Right atrium auricular region (tissue), 2 donors: ENCODE results near the gene STX11. TPM values are rescaled to one million over a fixed set of nuclear protein-coding genes. Genes with fewer than 3 reads are reported as not detected.

Experiments
- DNase-seq: peaks from one replicate; pipeline ENCODE4 v3.0.0-alpha.2; 2019; ENCODE audit warnings: low spot score
- H3K27ac ChIP-seq, 2 donors: fragments of 200-600 bp; sonication (generic); 1 replicate in 1 of 2; 2 replicates in 1 of 2; pipeline ENCODE4 v1.5.1; 2016 to 2019
- H3K27me3 ChIP-seq, 2 donors: fragments of 200-600 bp; sonication (generic); one replicate each; pipeline versions ENCODE4 v1.5.1 to v1.6.0; 2017 to 2019
- H3K36me3 ChIP-seq: fragments of 200-600 bp; sonication (generic); one replicate; pipeline ENCODE4 v1.5.1; 2016
- H3K4me1 ChIP-seq, 2 donors: fragments of 200-600 bp; sonication (generic); one replicate each; pipeline versions ENCODE4 v1.5.1 to v1.6.0; 2017 to 2019
- H3K4me3 ChIP-seq, 2 donors: fragments of 200-600 bp; sonication (generic); 1 replicate in 1 of 2; 2 replicates in 1 of 2; pipeline ENCODE4 v1.5.1; 2017 to 2019; ENCODE audit warnings: mild to moderate bottlenecking in 1 of 2, moderate library complexity in 1 of 2
- H3K9me3 ChIP-seq, 2 donors: fragments of 200-600 bp; sonication (generic); one replicate each; pipeline ENCODE4 v1.5.1; 2019
- CTCF ChIP-seq, 2 donors: fragments of 200-600 bp; sonication (generic); IDR thresholded peaks; one replicate each; pipeline ENCODE4 v1.5.1; 2019; ENCODE audit warnings: antibody characterized with exemption in 2 of 2
- total RNA-seq, 2 donors: library from RNA; depleted of rRNA; stranded (reverse); fragments of >200 nt; gene quantifications; one replicate each; pipeline ENCODE4 v1.1.0, GENCODE V29; 2016

The STX11 gene
- total RNA-seq, 2 donors from 2014 or later = 7.3 to 21.5 TPM

GRCh38 chr6:144190593-144190992 is 40.3 kb downstream of the STX11 start:
- H3K27ac ChIP-seq = no peak overlapping the region
- H3K4me3 ChIP-seq = no peak overlapping the region
- no peaks in the 10 kb centered on the region for H3K27me3 ChIP-seq
- H3K36me3 ChIP-seq = peaks cover 13% of the 10 kb centered on the region
- TF ChIP-seq CTCF (IDR thresholded peaks at IDR 0.05) = no peak
- no peak for DNase-seq
- no peaks in the 10 kb centered on the region for H3K4me1 ChIP-seq
- no peaks in the 10 kb centered on the region for H3K9me3 ChIP-seq

- Histone ChIP-seq H3K27ac (no peak overlapping the region), H3K36me3 (no peaks in the 10 kb centered on the region), H3K9me3 (no peaks in the 10 kb centered on the region), H3K4me1 (no peaks in the 10 kb centered on the region), H3K4me3 (no peak overlapping the region), H3K27me3 (no peaks in the 10 kb centered on the region)
- no peak for TF ChIP-seq CTCF (IDR thresholded peaks at IDR 0.05)
- DNase-seq = no peak
These were observed 42.9 kb downstream of the STX11 start for GRCh38 chr6:144193181-144193580.

GRCh38 chr6:144194293-144194810 is 44.0 kb downstream of the STX11 start:
- no peak overlapping the region for H3K27ac ChIP-seq
- no peaks in the 10 kb centered on the region for H3K9me3 ChIP-seq
- no peaks in the 10 kb centered on the region for H3K4me1 ChIP-seq
- no peaks in the 10 kb centered on the region for H3K27me3 ChIP-seq
- H3K4me3 ChIP-seq = no peak overlapping the region
- TF ChIP-seq CTCF (IDR thresholded peaks at IDR 0.05) = no peak
- DNase-seq = no peak
- H3K36me3 ChIP-seq = no peaks in the 10 kb centered on the region

GRCh38 chr6:144195671-144196270 is 45.5 kb downstream of the STX11 start:
- H3K27me3 ChIP-seq = no peaks in the 10 kb centered on the region
- H3K27ac ChIP-seq = no peak overlapping the region
- H3K36me3 ChIP-seq = no peaks in the 10 kb centered on the region
- no peak overlapping the region for H3K4me3 ChIP-seq
- no peak for DNase-seq
- no peaks in the 10 kb centered on the region for H3K4me1 ChIP-seq
- no peaks in the 10 kb centered on the region for H3K9me3 ChIP-seq
- TF ChIP-seq CTCF (IDR thresholded peaks at IDR 0.05) = no peak

GRCh38 chr6:144197919-144198318 is 47.6 kb downstream of the STX11 start:
- peaks cover under 1 to 12% of the 10 kb centered on the region in 2 donors for H3K9me3 ChIP-seq
- no peaks in the 10 kb centered on the region for H3K36me3 ChIP-seq
- H3K4me3 ChIP-seq = no peak overlapping the region
- no peaks in the 10 kb centered on the region for H3K27me3 ChIP-seq
- no peak for DNase-seq
- TF ChIP-seq CTCF (IDR thresholded peaks at IDR 0.05) = no peak
- H3K4me1 ChIP-seq = no peaks in the 10 kb centered on the region
- no peak overlapping the region for H3K27ac ChIP-seq
